K562 (cell line): Measurements from ENCODE around the gene ORC5. TPM values are rescaled to one million over a fixed set of nuclear protein-coding genes. Genes with fewer than 3 reads are reported as not detected.

ENCODE experiments used
- ATAC-seq: fragments of 200-7000 bp; cut with Tn5 transposase; 3 replicates; pipeline ENCODE4 v1.9.1; 2020; ENCODE audit warnings: moderate library complexity
- BruUV-seq: library from RNA; stranded (reverse); fragments of 400-500 nt; replicated peaks from 2 replicates; lab custom pipeline; 2021; lab: Mats Ljungman, UMichigan
- CTCF ChIA-PET: fragments of 300-600 bp; formaldehyde crosslinking; extraction: SDS; loops from one replicate; lab custom pipeline; 2021; ENCODE audit warnings: low intra/inter-chr PET ratio; lab: Yijun Ruan, JAX
- POLR2A ChIA-PET: fragments of 300-600, 350-650 bp; sonication (Branson Sonifier 250); formaldehyde crosslinking; extraction: SDS; loops from one replicate; lab custom pipeline; 2021; ENCODE audit warnings: antibody characterized with exemption, inconsistent platforms; lab: Yijun Ruan, JAX
- DNase-seq, 4 experiments: peaks; one replicate each; pipeline versions ENCODE4 v3.0.0 to v3.0.0-alpha.2; 2011 to 2018; ENCODE audit warnings: low spot score in 3 of 4, mixed read lengths in 3 of 4; ENCODE audit errors: extremely low read depth in 1 of 4
- FAIRE-seq: peaks from 2 replicates; lab custom pipeline; 2011; peaks lifted over from hg19 to GRCh38; lab: Jason Lieb, UNC
- H2AFZ ChIP-seq: 2 replicates; pipeline ENCODE4 v1.6.0; 2011; ENCODE audit warnings: low read depth, low read length, control low read depth, inconsistent platforms
- H3K27ac ChIP-seq: fragments of 200-600 bp; 3 replicates; pipeline ENCODE4 v1.8.0; 2011; ENCODE audit warnings: low read depth, mild to moderate bottlenecking, control low read depth, inconsistent platforms, low read length, moderate library complexity, mixed read lengths; ENCODE audit errors: extremely low read depth
- H3K27me3 ChIP-seq, 2 experiments: fragments of 300-600 bp in 1 of 2; 2 replicates in 1 of 2; 3 replicates in 1 of 2; pipeline versions ENCODE4 v1.6.0 to v1.8.0; 2011; ENCODE audit warnings: inconsistent platforms in 2 of 2, low read length in 2 of 2, mild to moderate bottlenecking in 1 of 2, mixed read lengths in 1 of 2, moderate library complexity in 1 of 2; ENCODE audit not compliant: control insufficient read depth in 2 of 2, insufficient read depth in 2 of 2
- H3K36me3 ChIP-seq: fragments of 300-600 bp; 3 replicates; pipeline ENCODE4 v1.8.0; 2011; ENCODE audit warnings: mild to moderate bottlenecking, low read length, inconsistent platforms; ENCODE audit not compliant: control insufficient read depth, insufficient read depth
- H3K4me1 ChIP-seq, 2 experiments: fragments of 200-600 bp in 1 of 2; replicated peaks in 1 of 2; 2 replicates in 1 of 2; 3 replicates in 1 of 2; pipeline versions ENCODE4 v1.5.1 to v1.8.0; 2011; ENCODE audit warnings: inconsistent platforms in 2 of 2, low read length in 2 of 2, mild to moderate bottlenecking in 1 of 2, mixed read lengths in 1 of 2, moderate library complexity in 1 of 2; ENCODE audit not compliant: control insufficient read depth in 2 of 2, insufficient read depth in 2 of 2
- H3K4me2 ChIP-seq: 2 replicates; pipeline ENCODE4 v1.6.1; 2011; ENCODE audit warnings: low read length, control low read depth, inconsistent platforms, mixed read lengths; ENCODE audit not compliant: insufficient read depth
- H3K4me3 ChIP-seq: fragments of 200-600 bp; sonication (generic), shearing (Covaris generic); 2 replicates; pipeline ENCODE4 v1.5.1; 2016; ENCODE audit warnings: control low read depth, inconsistent platforms
- H3K79me2 ChIP-seq: fragments of 200-600 bp; 3 replicates; pipeline ENCODE4 v1.8.0; 2011; ENCODE audit warnings: low read length, inconsistent platforms; ENCODE audit not compliant: control insufficient read depth, insufficient read depth
- H3K9ac ChIP-seq, 2 experiments: 2 replicates each; pipeline versions ENCODE4 v1.6.0 to v1.6.1; 2011; ENCODE audit warnings: low read depth in 2 of 2, low read length in 2 of 2, control low read depth in 1 of 2, inconsistent platforms in 1 of 2, mild to moderate bottlenecking in 1 of 2, mixed read lengths in 1 of 2; ENCODE audit not compliant: insufficient read depth in 1 of 2
- H3K9me1 ChIP-seq: one replicate; pipeline ENCODE4 v1.6.0; 2011; ENCODE audit warnings: inconsistent platforms, mild to moderate bottlenecking, low read length, moderate library complexity; ENCODE audit not compliant: control insufficient read depth, insufficient read depth
- H3K9me3 ChIP-seq: replicated peaks from 2 replicates; pipeline ENCODE4 v1.5.1; 2011; ENCODE audit warnings: low read depth, low read length, inconsistent platforms; ENCODE audit not compliant: control insufficient read depth, insufficient read depth
- H4K20me1 ChIP-seq: replicated peaks from 2 replicates; pipeline ENCODE4 v1.6.1; 2011; ENCODE audit warnings: low read length, inconsistent platforms, mixed read lengths; ENCODE audit not compliant: control insufficient read depth, insufficient read depth
- DDX20 ChIP-seq: fragments of 450-650 bp; IDR thresholded peaks from 2 replicates; pipeline ENCODE4 v1.6.1; 2016; ENCODE audit warnings: missing genetic modification characterization, low read depth, mild to moderate bottlenecking, missing compliant biosample characterization, moderate library complexity
- EP400 ChIP-seq: fragments of 450-650 bp; IDR thresholded peaks from 2 replicates; pipeline ENCODE4 v1.6.1; 2017; ENCODE audit warnings: antibody characterized with exemption, mild to moderate bottlenecking, moderate library complexity
- HEY1 ChIP-seq: fragments of 250-450 bp; sonication (Bioruptor Pico); IDR thresholded peaks from 2 replicates; pipeline ENCODE4 v1.5.0; 2020; ENCODE audit warnings: mild to moderate bottlenecking, moderate library complexity, borderline replicate concordance
- ID3 ChIP-seq, 2 experiments: fragments of 250-450 bp in 1 of 2; fragments of 450-650 bp in 1 of 2; sonication (Bioruptor Pico) in 1 of 2; IDR thresholded peaks; 2 replicates each; pipeline versions ENCODE4 v1.6.1 to v1.8.0; 2016 to 2021; ENCODE audit warnings: mild to moderate bottlenecking in 2 of 2, moderate library complexity in 2 of 2, missing compliant biosample characterization in 1 of 2, missing genetic modification characterization in 1 of 2
- ZNF324 ChIP-seq: fragments of 250-450 bp; sonication (Bioruptor Pico); IDR thresholded peaks from 2 replicates; pipeline ENCODE4 v1.4.0; 2020; ENCODE audit warnings: mild to moderate bottlenecking
- WGBS: fragments of 100-300 bp; shearing (Covaris generic); methylation state at CpG from one replicate; pipeline ENCODE4 v1.1.6; 2016; ENCODE audit warnings: low coverage, mixed read lengths; ENCODE audit not compliant: insufficient coverage; ENCODE audit errors: missing lambda C conversion rate; 5-methylcytosine and 5-hydroxymethylcytosine counted together
- in situ Hi-C: fragments of 300-500 bp; cut with MboI; formaldehyde crosslinking; loops from 4 replicates; pipeline ENCODE4 v1.15.0; 2018; ENCODE audit warnings: inconsistent platforms, mixed read lengths
- intact Hi-C: fragments of 100-400 bp; cut with micrococcal nuclease; formaldehyde crosslinking; loops from 2 replicates; pipeline ENCODE4 v1.14.2; 2022
- polyA plus RNA-seq, 8 experiments: library from polyadenylated mRNA; depleted of rRNA in 4 of 8; stranded (reverse) in 5 of 8; unstranded in 3 of 8; fragments of >200 nt; fragmentation: Nextera tagmentation in 2 of 8; fragmentation: Illumina TruSeq in 1 of 8; extraction: Ambion mirVana in 2 of 8; extraction: Trizol in 1 of 8; gene quantifications; 2 replicates each; pipeline versions ENCODE4 v1.2.1 to v1.2.3, GENCODE V29; 2011 to 2014; ENCODE audit warnings: inconsistent platforms in 1 of 8, missing spikeins in 1 of 8
- total RNA-seq, 7 experiments: library from RNA; depleted of rRNA in 6 of 7; stranded (reverse); fragments of >200 nt in 6 of 7; fragmentation: Illumina TruSeq in 2 of 7; extraction: Trizol in 2 of 7; gene quantifications; 2 replicates each; pipeline versions ENCODE4 v1.2.1 to v1.2.3, GENCODE V29; 2011 to 2021; ENCODE audit warnings: low replicate concordance in 1 of 7

Gene ORC5
- total and polyA plus RNA-seq, 9 of the 15 experiments (the other 6 are each of a cell fraction or from before 2014, with no cell fraction given) = 29.8 to 136 (median 54.8) TPM

- TF ChIP-seq ZNF324 (no peak), ID3 (CRISPR knock-in tag; IDR thresholded peaks at IDR 0.05) (no peak), ID3 (tag; IDR thresholded peaks at IDR 0.05) (no peak), EP400 (no peak), HEY1 (CRISPR knock-in tag) (no peak)
These were observed 95.2 kb downstream of the ORC5 start (continued) for GRCh38 chr7:104112623-104113022.

GRCh38 chr7:104111271-104111670 lies 96.5 kb downstream of the ORC5 start:
- CTCF ChIA-PET = no interaction called here

More at GRCh38 chr7:104111271-104111670, 96.5 kb downstream of the ORC5 start:
- Histone ChIP-seq H2AFZ (peak overlapping the region; percentile 50), H3K9me3 (no peaks in the 10 kb centered on the region), H3K36me3 (no peaks in the 10 kb centered on the region), H4K20me1 (no peaks in the 10 kb centered on the region), H3K4me1 (no peaks in the 10 kb centered on the region), H3K9ac (no peak overlapping the region), H3K9me1 (no peaks in the 10 kb centered on the region), H3K27ac (no peak overlapping the region), H3K4me2 (no peak overlapping the region), H3K4me3 (no peak overlapping the region), H3K79me2 (no peaks in the 10 kb centered on the region), H3K27me3 (no peaks in the 10 kb centered on the region)
- POLR2A ChIA-PET = interaction anchor here (0.8 to 1.2 kb wide), 4 partner anchors 12 to 44 kb away, joined by 3 to 5 read pairs (median 3); no protein-coding TSS in a partner anchor
- 6% methylated on average over 2 of the region's 2 CpGs for WGBS
- no peak for FAIRE-seq
- no peak for DNase-seq
- no TSS peak for BruUV-seq
- no peak for ATAC-seq
- intact Hi-C loops (no loop called here), in situ Hi-C loops (no loop called here)
- TF ChIP-seq DDX20 (tag) = no peak
